ENCODE results near the gene TRIM31. TPM values are rescaled to one million over a fixed set of nuclear protein-coding genes. Genes with fewer than 3 reads are reported as not detected.

TRIM31 gene
- polyA plus RNA-seq, 4 donors, result not detected

DNA sequence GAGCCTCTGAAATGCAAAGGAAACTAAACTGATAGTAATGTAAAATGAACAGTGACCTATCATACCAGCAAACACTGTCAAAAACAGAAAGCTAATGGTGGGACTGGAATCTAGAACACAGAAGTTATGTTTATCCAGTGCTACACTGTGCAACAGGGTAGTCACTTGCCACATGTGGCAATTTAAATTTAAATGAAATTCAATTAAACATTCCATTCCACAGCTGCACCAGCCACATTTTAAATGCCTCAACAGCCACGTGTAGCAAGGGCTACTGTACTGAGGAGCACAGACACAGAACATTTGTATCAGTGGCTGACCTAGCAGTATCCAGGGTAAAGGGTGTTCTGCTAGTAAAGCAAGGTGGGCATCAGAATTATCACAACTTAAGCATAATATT is 57.4 kb downstream of the TRIM31 start:
- no peak for DNase-seq (ENCODE audit: low read depth in 4 of 4, low spot score in 3 of 4)

DNA sequence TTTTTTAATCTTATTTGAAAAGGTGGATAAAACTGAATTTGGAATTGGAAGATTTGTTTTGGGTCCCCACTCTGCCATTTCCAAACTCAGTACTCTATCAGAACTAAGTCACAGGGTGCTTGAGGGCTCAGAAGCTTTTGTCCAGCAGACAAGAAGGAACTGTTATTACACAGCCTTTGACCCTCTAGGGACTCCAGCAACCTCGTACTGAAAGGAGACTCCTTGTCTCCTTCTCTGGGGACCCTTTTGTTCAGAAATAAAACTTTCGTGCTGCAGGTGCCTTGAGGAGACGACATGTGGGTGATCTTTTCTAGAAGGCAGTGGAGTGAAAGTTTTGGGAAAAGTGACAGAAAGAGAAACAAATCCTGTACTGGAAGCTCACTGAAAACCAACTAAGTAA is 59.2 kb downstream of the TRIM31 start:
- no peak for DNase-seq (ENCODE audit: low read depth in 4 of 4, low spot score in 3 of 4)

Other genes starting within 250 kb of the TRIM31 start
- gene HLA-A, start 170.6 kb downstream of the TRIM31 start, polyA plus RNA-seq (ENCODE audit: insufficient read length in 4 of 4), result 100 to 1,000 TPM; 174 to 217 (median 213) TPM
- gene POLR1H, start 51.8 kb downstream of the TRIM31 start, polyA plus RNA-seq (ENCODE audit: insufficient read length in 4 of 4), result 10 to 100 TPM; 34.6 to 44.2 (median 40.3) TPM
- gene PPP1R11, start 45.9 kb downstream of the TRIM31 start, polyA plus RNA-seq (ENCODE audit: insufficient read length in 4 of 4), result 10 to 100 TPM; 67.9 to 74.9 (median 71.9) TPM
- gene RNF39, start 37.3 kb downstream of the TRIM31 start, polyA plus RNA-seq (ENCODE audit: insufficient read length in 4 of 4), result 1 to 10 TPM; 1.3 to 1.6 (median 1.5) TPM
- gene TRIM40, start 23.1 kb upstream of the TRIM31 start, polyA plus RNA-seq (ENCODE audit: insufficient read length in 4 of 4), result under 1 TPM in 2 of 4 donors, not detected in 2; 0.06 to 0.14 TPM
- gene TRIM10, start 48.1 kb upstream of the TRIM31 start, polyA plus RNA-seq (ENCODE audit: insufficient read length in 4 of 4), result under 1 TPM; 0.47 to 0.64 (median 0.52) TPM
- under 1 TPM; 0.13 to 0.41 (median 0.25) TPM for gene TRIM15, start 50.5 kb upstream of the TRIM31 start, polyA plus RNA-seq (ENCODE audit: insufficient read length in 4 of 4)
- 10 to 100 TPM; 35.7 to 43.8 (median 42.2) TPM for gene TRIM26, start 100.3 kb upstream of the TRIM31 start, polyA plus RNA-seq (ENCODE audit: insufficient read length in 4 of 4)
- gene TRIM39, start 213.8 kb upstream of the TRIM31 start, polyA plus RNA-seq (ENCODE audit: insufficient read length in 4 of 4), result 10 to 100 TPM; 13.1 to 14.1 (median 13.5) TPM
- 10 to 100 TPM; 28.6 to 38.7 (median 30.7) TPM for gene RPP21, start 232.1 kb upstream of the TRIM31 start, polyA plus RNA-seq (ENCODE audit: insufficient read length in 4 of 4)